Endodermal cell (in vitro differentiated cells): ENCODE data around the gene PSD2. TPM values are rescaled to one million over a fixed set of nuclear protein-coding genes. Genes with fewer than 3 reads are reported as not detected.

ENCODE experiments used
- DNase-seq: peaks from one replicate; pipeline ENCODE4 v3.0.0-alpha.2; 2017
- H3K27ac ChIP-seq: 2 replicates; pipeline ENCODE4 v1.5.1; 2013; ENCODE audit warnings: mild to moderate bottlenecking, low read depth, low read length, moderate library complexity
- H3K27me3 ChIP-seq: 2 replicates; pipeline ENCODE4 v1.6.1; 2013; ENCODE audit warnings: mild to moderate bottlenecking, low read length, moderate library complexity; ENCODE audit not compliant: insufficient read depth, control insufficient read depth, poor library complexity, severe bottlenecking
- H3K36me3 ChIP-seq: 2 replicates; pipeline ENCODE4 v1.7.0; 2013; ENCODE audit warnings: mild to moderate bottlenecking, low read length, moderate library complexity; ENCODE audit not compliant: control insufficient read depth, insufficient read depth
- H3K4me1 ChIP-seq: one replicate; pipeline ENCODE4 v1.7.0; 2013; ENCODE audit warnings: low read length; ENCODE audit not compliant: control insufficient read depth, insufficient read depth
- H3K4me3 ChIP-seq: 2 replicates; pipeline ENCODE4 v1.5.1; 2013; ENCODE audit warnings: mild to moderate bottlenecking, low read length, moderate library complexity
- H3K9ac ChIP-seq: 2 replicates; pipeline ENCODE4 v1.6.1; 2013; ENCODE audit warnings: mild to moderate bottlenecking, low read length, moderate library complexity; ENCODE audit not compliant: poor library complexity, severe bottlenecking; ENCODE audit errors: extremely low read depth
- H3K9me3 ChIP-seq: 2 replicates; pipeline ENCODE4 v1.6.1; 2013; ENCODE audit warnings: mild to moderate bottlenecking, low read length, moderate library complexity; ENCODE audit not compliant: control insufficient read depth
- H3K27ac Mint-ChIP-seq: 2 replicates; pipeline ENCODE4 v1.8.0; 2020; ENCODE audit warnings: mixed read lengths
- H3K27me3 Mint-ChIP-seq: 2 replicates; pipeline ENCODE4 v1.8.0; 2021; ENCODE audit warnings: mild to moderate bottlenecking, mixed read lengths; ENCODE audit not compliant: insufficient read depth
- H3K36me3 Mint-ChIP-seq: 2 replicates; pipeline ENCODE4 v1.8.0; 2020; ENCODE audit warnings: low read depth, mixed read lengths
- H3K4me1 Mint-ChIP-seq: 2 replicates; pipeline ENCODE4 v1.8.0; 2020; ENCODE audit warnings: mixed read lengths
- H3K4me3 Mint-ChIP-seq: 2 replicates; pipeline ENCODE4 v1.8.0; 2020; ENCODE audit warnings: mild to moderate bottlenecking, moderate library complexity, mixed read lengths
- H3K9me3 Mint-ChIP-seq: 2 replicates; pipeline ENCODE4 v1.8.0; 2020; ENCODE audit warnings: mild to moderate bottlenecking, mixed read lengths
- CTCF ChIP-seq: fragments of 200-600 bp; sonication (generic); conservative IDR thresholded peaks from 2 replicates; pipeline ENCODE4 v1.5.0; 2021; ENCODE audit warnings: antibody characterized with exemption, mild to moderate bottlenecking
- WGBS, 2 experiments: methylation state at CpG; one replicate each; pipeline versions ENCODE4 v1.1.5 to v1.1.7; 2013; ENCODE audit warnings: missing lambda C conversion rate in 2 of 2, mixed read lengths in 1 of 2; ENCODE audit not compliant: insufficient coverage in 1 of 2, insufficient read length in 1 of 2; 5-methylcytosine and 5-hydroxymethylcytosine counted together
- total RNA-seq, 2 donors: library from RNA; stranded (reverse); fragmentation: NEBNext Ultra II Directional in 1 of 2; extraction: Animal tissue kit (Norgen Biotek cat#: 25700) in 1 of 2; gene quantifications; 2 replicates in 1 of 2; 3 replicates in 1 of 2; pipeline ENCODE4 v1.2.1, GENCODE V29; 2021

Gene PSD2
- total RNA-seq, 2 donors from 2014 or later, result 0.55 to 2.5 TPM

GRCh38 chr5:139747583-139748504 lies 47.8 kb upstream of the PSD2 start:
- H3K9me3 Mint-ChIP-seq, result no peaks in the 10 kb centered on the region
- H3K4me3 ChIP-seq, result peak overlapping the region; percentile 58
- peaks cover 90% of the 10 kb centered on the region for H3K27me3 Mint-ChIP-seq
- H3K36me3 Mint-ChIP-seq, result peaks cover 2% of the 10 kb centered on the region
- TF ChIP-seq CTCF, result no peak
- H3K9ac ChIP-seq, result no peak overlapping the region
- peak overlapping the region; percentile 93 for H3K27ac ChIP-seq
- no peak overlapping the region for H3K27ac Mint-ChIP-seq
- H3K4me1 ChIP-seq, result peaks cover 7% of the 10 kb centered on the region
- no peaks in the 10 kb centered on the region for H3K36me3 ChIP-seq
- peak overlapping the region; percentile 50 for H3K4me3 Mint-ChIP-seq
- DNase-seq, result peak; percentile 82
- H3K4me1 Mint-ChIP-seq, result peaks cover 27% of the 10 kb centered on the region
- H3K27me3 ChIP-seq, result peaks cover 90% of the 10 kb centered on the region
- 2 to 3% methylated on average over 33 to 60 of the region's 60 CpGs for WGBS, 2 experiments
- H3K9me3 ChIP-seq, result no peaks in the 10 kb centered on the region

GRCh38 chr5:139748505-139748826 lies 47.1 kb upstream of the PSD2 start:
- Mint-ChIP-seq H3K4me1 (peaks cover 22% of the 10 kb centered on the region), H3K27me3 (peaks cover 91% of the 10 kb centered on the region), H3K27ac (no peak overlapping the region), H3K9me3 (no peaks in the 10 kb centered on the region), H3K36me3 (peaks cover under 1% of the 10 kb centered on the region), H3K4me3 (peak overlapping the region; percentile 50)
- DNase-seq, result no peak
- Histone ChIP-seq H3K4me1 (peaks cover 7% of the 10 kb centered on the region), H3K27ac (peak overlapping the region; percentile 55), H3K9ac (no peak overlapping the region), H3K36me3 (no peaks in the 10 kb centered on the region), H3K4me3 (no peak overlapping the region), H3K27me3 (peaks cover 94% of the 10 kb centered on the region), H3K9me3 (no peaks in the 10 kb centered on the region)
- 20 to 34% methylated on average over 4 to 27 of the region's 27 CpGs for WGBS, 2 experiments
- no peak for TF ChIP-seq CTCF

GRCh38 chr5:139749242-139749641 lies 46.4 kb upstream of the PSD2 start:
- WGBS, 2 experiments, result 94 to 96% methylated on average over 2 of the region's 2 CpGs
- Histone ChIP-seq H3K9me3 (no peaks in the 10 kb centered on the region), H3K27ac (no peak overlapping the region), H3K27me3 (peaks cover 90% of the 10 kb centered on the region), H3K4me3 (no peak overlapping the region), H3K9ac (no peak overlapping the region), H3K36me3 (no peaks in the 10 kb centered on the region), H3K4me1 (peaks cover 7% of the 10 kb centered on the region)
- H3K4me1 Mint-ChIP-seq, result peaks cover 22% of the 10 kb centered on the region
- no peak overlapping the region for H3K27ac Mint-ChIP-seq
- no peak for DNase-seq
- TF ChIP-seq CTCF, result no peak
- H3K27me3 Mint-ChIP-seq, result peaks cover 94% of the 10 kb centered on the region
- no peaks in the 10 kb centered on the region for H3K36me3 Mint-ChIP-seq
- no peak overlapping the region for H3K4me3 Mint-ChIP-seq
- H3K9me3 Mint-ChIP-seq, result no peaks in the 10 kb centered on the region
